ENCODE results near the gene DCDC1. TPM values are rescaled to one million over a fixed set of nuclear protein-coding genes. Genes with fewer than 3 reads are reported as not detected.

Gene DCDC1
- total RNA-seq, 1 donor from 2014 or later: 0.21 TPM

- no peak for DNase-seq (ENCODE audit: low read depth)
- TF ChIP-seq, protein P1, sequence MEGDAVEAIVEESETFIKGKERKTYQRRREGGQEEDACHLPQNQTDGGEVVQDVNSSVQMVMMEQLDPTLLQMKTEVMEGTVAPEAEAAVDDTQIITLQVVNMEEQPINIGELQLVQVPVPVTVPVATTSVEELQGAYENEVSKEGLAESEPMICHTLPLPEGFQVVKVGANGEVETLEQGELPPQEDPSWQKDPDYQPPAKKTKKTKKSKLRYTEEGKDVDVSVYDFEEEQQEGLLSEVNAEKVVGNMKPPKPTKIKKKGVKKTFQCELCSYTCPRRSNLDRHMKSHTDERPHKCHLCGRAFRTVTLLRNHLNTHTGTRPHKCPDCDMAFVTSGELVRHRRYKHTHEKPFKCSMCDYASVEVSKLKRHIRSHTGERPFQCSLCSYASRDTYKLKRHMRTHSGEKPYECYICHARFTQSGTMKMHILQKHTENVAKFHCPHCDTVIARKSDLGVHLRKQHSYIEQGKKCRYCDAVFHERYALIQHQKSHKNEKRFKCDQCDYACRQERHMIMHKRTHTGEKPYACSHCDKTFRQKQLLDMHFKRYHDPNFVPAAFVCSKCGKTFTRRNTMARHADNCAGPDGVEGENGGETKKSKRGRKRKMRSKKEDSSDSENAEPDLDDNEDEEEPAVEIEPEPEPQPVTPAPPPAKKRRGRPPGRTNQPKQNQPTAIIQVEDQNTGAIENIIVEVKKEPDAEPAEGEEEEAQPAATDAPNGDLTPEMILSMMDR (IDR thresholded peaks at IDR 0.05; ENCODE audit: insufficient read depth, low read length, poor library complexity, severe bottlenecking): no peak
- Histone ChIP-seq H3K36me3 (ENCODE audit: control insufficient read depth, insufficient read depth, low read length) (no peaks in the 10 kb centered on the region), H3K4me3 (ENCODE audit: low read depth, low read length) (no peak overlapping the region), H3K27me3 (ENCODE audit: control insufficient read depth, insufficient read depth, low read length) (no peaks in the 10 kb centered on the region)
Measured at GRCh38 chr11:30991802-30992512, 377.6 kb downstream of the DCDC1 start.

DNA sequence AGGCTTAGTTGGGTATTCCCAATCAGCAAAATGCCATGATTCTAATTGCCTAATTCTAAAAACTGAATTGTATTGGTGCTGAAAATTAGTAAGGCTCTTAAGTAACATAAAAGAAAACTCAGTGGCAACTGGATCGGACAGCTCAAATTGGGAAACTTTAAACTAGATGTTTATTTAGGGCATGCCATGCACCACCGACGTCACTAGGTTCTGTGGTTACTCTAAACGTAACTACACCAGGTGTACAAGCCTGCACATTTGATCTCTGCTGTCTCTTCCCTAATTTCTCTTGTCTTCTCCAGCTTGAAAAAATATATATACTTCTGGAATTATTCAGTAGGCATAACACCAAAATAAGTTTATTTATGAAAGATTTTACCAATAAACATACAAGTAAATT, 378.2 kb downstream of the DCDC1 start:
- TF ChIP-seq, protein P1 (IDR thresholded peaks at IDR 0.05; ENCODE audit: insufficient read depth, low read length, poor library complexity, severe bottlenecking): no peak
- H3K36me3 ChIP-seq (ENCODE audit: control insufficient read depth, insufficient read depth, low read length): no peaks in the 10 kb centered on the region
- no peaks in the 10 kb centered on the region for H3K27me3 ChIP-seq (ENCODE audit: control insufficient read depth, insufficient read depth, low read length)
- DNase-seq (ENCODE audit: low read depth): no peak
- H3K4me3 ChIP-seq (ENCODE audit: low read depth, low read length): no peak overlapping the region

DNA sequence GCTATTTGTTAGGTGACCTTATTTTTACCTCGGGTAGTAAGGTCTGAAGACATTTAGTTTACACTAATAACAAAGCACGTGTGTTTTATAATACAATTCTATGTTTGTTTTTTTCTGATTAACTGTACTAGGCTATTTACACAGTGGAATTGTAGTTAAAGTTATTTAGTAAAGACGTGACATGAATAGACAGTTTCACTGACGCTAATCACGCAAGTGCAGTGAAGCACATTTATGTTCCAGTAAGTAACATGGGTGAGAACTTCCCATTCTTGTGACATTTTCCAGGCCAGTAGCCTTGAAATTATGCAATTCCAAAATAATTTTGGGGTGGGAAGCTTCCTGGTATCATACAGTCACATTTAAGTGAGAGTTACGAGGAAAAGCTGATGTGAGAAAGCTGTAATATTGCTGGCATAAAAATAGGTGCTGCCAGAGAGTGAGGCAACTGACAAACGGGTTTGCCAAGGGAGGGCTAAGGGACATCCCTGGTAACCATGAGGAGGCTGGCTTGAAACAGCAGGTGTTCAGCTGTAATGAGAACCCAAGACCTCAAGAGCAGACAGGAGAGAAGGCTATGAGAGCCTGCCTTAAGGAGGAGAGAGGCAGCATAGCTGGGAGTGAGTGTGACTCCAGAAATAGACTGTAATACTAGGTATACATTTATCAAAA, 378.8 kb downstream of the DCDC1 start:
- H3K27me3 ChIP-seq (ENCODE audit: control insufficient read depth, insufficient read depth, low read length): no peaks in the 10 kb centered on the region
- DNase-seq (ENCODE audit: low read depth): no peak
- TF ChIP-seq, protein P1 (IDR thresholded peaks at IDR 0.05; ENCODE audit: insufficient read depth, low read length, poor library complexity, severe bottlenecking): no peak
- H3K4me3 ChIP-seq (ENCODE audit: low read depth, low read length): no peak overlapping the region
- no peaks in the 10 kb centered on the region for H3K36me3 ChIP-seq (ENCODE audit: control insufficient read depth, insufficient read depth, low read length)

DNA sequence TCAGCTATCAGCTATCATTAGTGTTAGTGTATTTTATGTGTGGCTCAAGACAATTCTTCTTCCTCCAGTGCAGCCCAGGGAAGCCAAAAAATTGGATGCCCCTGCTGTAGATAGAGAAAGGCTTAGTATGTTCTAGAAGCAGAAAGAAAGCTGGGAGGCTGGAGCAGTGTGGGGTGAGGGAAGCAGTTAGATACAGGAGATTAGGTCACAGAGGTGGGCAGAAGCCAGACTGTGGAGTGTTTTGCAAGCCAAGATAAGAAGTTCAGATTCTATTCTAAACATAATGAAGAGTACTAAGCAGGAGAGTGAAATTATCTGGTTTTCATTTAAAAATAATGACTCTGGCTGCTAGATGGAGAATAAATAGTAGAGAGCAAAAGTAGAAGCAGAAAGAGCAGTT, 381.7 kb downstream of the DCDC1 start:
- Histone ChIP-seq H3K36me3 (ENCODE audit: control insufficient read depth, insufficient read depth, low read length) (no peaks in the 10 kb centered on the region), H3K4me3 (ENCODE audit: low read depth, low read length) (no peak overlapping the region), H3K27me3 (ENCODE audit: control insufficient read depth, insufficient read depth, low read length) (no peaks in the 10 kb centered on the region)
- TF ChIP-seq, protein P1 (IDR thresholded peaks at IDR 0.05; ENCODE audit: insufficient read depth, low read length, poor library complexity, severe bottlenecking): no peak
- DNase-seq (ENCODE audit: low read depth): no peak

GRCh38 chr11:30985536-30985935, 384.0 kb downstream of the DCDC1 start:
- no peak for DNase-seq (ENCODE audit: low read depth)
- no peak overlapping the region for H3K4me3 ChIP-seq (ENCODE audit: low read depth, low read length)
- H3K36me3 ChIP-seq (ENCODE audit: control insufficient read depth, insufficient read depth, low read length): no peaks in the 10 kb centered on the region
- TF ChIP-seq, protein P1 (IDR thresholded peaks at IDR 0.05; ENCODE audit: insufficient read depth, low read length, poor library complexity, severe bottlenecking): no peak
- no peaks in the 10 kb centered on the region for H3K27me3 ChIP-seq (ENCODE audit: control insufficient read depth, insufficient read depth, low read length)
